ENCODE measurements around the gene PBX1.

- TF ChIP-seq, protein P1, sequence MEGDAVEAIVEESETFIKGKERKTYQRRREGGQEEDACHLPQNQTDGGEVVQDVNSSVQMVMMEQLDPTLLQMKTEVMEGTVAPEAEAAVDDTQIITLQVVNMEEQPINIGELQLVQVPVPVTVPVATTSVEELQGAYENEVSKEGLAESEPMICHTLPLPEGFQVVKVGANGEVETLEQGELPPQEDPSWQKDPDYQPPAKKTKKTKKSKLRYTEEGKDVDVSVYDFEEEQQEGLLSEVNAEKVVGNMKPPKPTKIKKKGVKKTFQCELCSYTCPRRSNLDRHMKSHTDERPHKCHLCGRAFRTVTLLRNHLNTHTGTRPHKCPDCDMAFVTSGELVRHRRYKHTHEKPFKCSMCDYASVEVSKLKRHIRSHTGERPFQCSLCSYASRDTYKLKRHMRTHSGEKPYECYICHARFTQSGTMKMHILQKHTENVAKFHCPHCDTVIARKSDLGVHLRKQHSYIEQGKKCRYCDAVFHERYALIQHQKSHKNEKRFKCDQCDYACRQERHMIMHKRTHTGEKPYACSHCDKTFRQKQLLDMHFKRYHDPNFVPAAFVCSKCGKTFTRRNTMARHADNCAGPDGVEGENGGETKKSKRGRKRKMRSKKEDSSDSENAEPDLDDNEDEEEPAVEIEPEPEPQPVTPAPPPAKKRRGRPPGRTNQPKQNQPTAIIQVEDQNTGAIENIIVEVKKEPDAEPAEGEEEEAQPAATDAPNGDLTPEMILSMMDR (IDR thresholded peaks at IDR 0.05; ENCODE audit: low read depth, low read length, poor library complexity, severe bottlenecking) = no peak
- TF ChIP-seq EZH2phosphoT487 (IDR thresholded peaks at IDR 0.05; ENCODE audit: borderline replicate concordance, low read length) = no peak
Observed at GRCh38 chr1:164660412-164660772, 101.4 kb downstream of the PBX1 start.

All from DOHH2 (cell line).